SKM-1 treated with dmso at 0.1 percent for 144 hours (cell line): ENCODE measurements around the gene BEND3.
"Not testable (repeated sequence)": the region's sequence is repeated elsewhere in the genome, so short reads cannot be mapped to it uniquely, and the experiment has no call there.

ENCODE experiments used
- DNase-seq: peaks from one replicate; lab custom pipeline; 2025; ENCODE audit not compliant: unreplicated experiment; lab: John Stamatoyannopoulos, UW

BEND3 gene

GRCh38 chr6:107114926-107115694 lies at the start of gene BEND3:
Gene BEND3 (minus strand): TSS chr6:107115515. CDS start chr6:107099285, 16,230 bp downstream.
- DNase-seq = no peak

DNA sequence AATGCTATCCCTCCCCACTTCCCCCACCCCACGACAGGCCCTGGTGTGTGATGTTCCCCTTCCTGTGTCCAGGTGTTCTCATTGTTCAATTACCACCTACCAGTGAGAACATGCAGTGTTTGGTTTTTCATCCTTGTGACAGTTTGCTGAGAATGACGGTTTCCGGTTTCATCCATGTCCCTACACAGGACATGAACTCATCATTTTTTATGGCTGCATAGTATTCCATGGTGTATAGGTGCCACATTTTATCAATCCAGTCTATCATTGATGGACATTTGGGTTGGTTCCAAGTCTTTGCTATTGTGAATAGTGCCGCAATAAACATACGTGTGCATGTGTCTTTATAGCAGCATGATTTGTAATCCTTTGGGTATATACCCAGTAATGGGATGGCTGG lies 49.0 kb upstream of the BEND3 start:
- DNase-seq = not testable (repeated sequence)

DNA sequence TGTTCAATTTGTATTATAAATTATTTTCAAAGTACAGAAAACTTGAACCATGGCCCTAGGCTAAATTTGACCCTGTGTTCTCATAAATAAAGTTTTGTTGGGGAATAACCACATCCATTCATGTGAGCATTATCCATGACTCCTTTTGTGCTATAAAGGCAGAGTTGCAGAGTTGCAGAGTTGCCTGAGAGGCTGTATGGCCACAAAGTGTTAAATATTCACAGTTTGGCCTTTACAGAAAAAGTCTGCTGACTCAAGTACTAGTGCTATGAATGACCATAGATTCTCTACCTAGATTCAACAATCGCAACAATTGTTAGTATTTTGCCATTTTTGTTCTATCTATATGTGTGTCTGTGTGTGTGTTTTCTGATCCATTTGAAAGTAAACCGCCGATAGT lies 46.2 kb upstream of the BEND3 start:
- no peak for DNase-seq

DNA sequence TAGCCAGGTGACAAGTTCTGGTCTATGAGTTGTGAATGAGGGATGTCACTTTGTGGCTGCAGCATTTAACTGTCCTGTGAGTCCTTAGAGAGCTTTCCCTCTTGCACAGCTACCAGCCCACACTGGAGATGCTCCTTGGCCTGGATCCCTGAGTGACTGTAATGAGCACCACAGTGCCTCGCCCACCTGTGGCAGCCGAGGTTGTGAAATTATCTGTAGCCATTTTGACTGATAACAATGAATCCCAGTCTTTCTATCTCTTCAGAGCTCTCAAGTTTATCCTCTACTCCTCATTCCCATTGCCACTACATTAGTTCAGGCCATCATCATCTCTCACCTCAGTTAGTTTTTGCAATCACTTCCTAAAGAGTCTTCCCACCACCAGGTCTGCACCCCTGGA lies 41.3 kb upstream of the BEND3 start:
- no peak for DNase-seq

DNA sequence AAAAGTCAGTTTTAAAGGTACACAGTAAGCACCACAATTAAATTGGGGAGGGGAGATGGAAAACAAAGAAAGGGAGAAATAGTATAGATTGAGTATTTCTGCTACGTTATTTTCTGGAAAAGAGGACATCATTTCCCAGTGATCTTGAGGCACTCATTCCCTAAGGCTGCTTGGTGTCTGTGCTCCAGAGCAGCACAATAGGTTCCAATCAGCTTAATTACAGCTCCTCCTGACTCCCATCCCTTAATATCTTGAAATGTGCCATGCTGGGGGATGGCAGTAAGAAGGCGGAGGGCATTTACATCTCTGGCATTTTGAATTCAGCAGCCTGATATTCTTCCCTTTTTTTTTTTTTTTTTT lies 39.5 kb upstream of the BEND3 start:
- DNase-seq = no peak

GRCh38 chr6:107154131-107154800 lies 39.0 kb upstream of the BEND3 start:
- DNase-seq = no peak

GRCh38 chr6:107152638-107153430 lies 37.5 kb upstream of the BEND3 start:
- DNase-seq = no peak

DNA sequence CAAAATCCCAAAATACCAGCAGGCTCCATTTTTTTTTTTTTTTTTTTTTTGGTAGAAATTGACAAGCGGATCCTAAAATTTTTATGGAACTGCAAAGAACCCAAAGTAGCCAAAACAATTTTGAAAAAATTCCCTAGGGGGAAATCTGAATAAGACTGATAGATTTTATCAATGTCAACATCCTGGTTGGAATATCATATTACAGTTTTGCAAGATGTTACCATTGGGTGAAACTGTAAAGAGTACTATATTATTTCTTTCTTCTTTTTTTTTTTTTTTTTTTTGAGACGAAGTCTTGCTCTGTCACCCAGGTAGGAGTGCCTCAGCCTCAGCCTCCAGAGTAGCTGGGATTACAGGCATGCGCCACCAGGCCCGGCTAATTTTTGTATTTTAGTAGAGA lies 29.4 kb upstream of the BEND3 start:
- no peak for DNase-seq

DNA sequence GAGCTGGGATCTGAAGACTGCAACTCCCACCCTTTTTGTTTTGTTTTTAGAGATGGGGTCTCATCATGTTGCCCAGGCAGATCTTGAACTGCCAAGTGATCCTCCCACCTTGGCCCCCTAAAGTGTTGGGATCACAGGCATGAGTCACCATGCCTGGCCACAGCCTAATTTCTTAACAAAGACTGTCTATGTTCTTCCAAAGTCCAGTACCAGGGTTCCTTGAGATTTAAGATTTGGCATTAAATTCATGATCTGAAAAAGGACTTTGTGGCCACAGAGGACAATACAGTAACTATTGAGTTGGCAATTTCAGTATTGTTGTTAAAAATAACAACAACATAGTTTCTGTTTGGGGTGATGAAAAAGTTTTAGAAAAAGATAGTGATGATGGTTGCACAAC lies 28.7 kb upstream of the BEND3 start:
- DNase-seq = no peak

GRCh38 chr6:107140581-107140980 lies 25.3 kb upstream of the BEND3 start:
- no peak for DNase-seq

DNA sequence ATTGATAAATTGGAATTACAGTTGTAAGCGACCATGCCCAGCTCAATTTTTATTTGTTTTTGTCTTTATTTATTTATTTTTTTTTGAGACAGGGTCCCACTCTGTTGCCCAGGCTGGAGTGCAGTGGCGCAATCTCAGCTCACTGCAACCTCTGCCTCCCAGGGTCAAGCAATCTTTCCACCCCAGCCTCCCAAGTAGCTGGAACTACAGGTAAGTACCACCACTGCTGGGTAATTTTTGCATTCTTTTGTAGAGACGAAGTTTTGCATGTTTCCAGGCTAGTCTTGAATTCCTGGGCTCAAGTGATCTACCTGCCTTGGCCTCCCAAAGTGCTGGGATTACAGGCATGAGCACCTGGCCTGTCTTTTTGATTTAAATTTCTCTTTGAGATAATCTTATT lies 21.0 kb upstream of the BEND3 start:
- DNase-seq = not testable (repeated sequence)

- not testable (repeated sequence) for DNase-seq
These were observed 19.8 kb upstream of the BEND3 start for GRCh38 chr6:107135048-107135680.

- no peak for DNase-seq
These were observed 17.1 kb upstream of the BEND3 start for GRCh38 chr6:107132330-107132954.

- no peak for DNase-seq
These were observed 14.1 kb upstream of the BEND3 start for GRCh38 chr6:107129370-107129925.

- no peak for DNase-seq
These were observed 13.3 kb upstream of the BEND3 start for GRCh38 chr6:107128577-107128976.

DNA sequence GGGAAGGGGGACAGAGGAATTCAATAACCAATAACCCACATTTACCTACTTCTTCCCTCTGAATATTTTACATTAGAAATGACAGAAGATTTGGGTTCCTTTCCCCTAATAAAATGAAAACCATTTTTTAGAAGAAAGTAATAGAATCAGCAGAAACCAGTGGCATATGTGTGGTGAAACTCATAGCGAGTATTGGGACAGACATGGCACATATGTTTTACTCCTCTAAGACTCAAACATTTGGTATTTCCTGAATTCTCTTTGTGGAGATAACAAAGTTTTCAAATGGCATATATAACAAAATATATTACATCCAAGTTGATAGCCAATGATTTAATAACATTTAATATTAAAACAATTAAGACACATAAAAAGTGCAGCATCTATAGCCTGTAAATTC lies 12.9 kb upstream of the BEND3 start:
- DNase-seq = no peak

- DNase-seq = no peak
These were observed 10.5 kb upstream of the BEND3 start for GRCh38 chr6:107125771-107126170.

- DNase-seq = no peak
These were observed 9.6 kb upstream of the BEND3 start for GRCh38 chr6:107124934-107125348.

GRCh38 chr6:107123501-107123900 lies 8.2 kb upstream of the BEND3 start:
- DNase-seq = no peak

DNA sequence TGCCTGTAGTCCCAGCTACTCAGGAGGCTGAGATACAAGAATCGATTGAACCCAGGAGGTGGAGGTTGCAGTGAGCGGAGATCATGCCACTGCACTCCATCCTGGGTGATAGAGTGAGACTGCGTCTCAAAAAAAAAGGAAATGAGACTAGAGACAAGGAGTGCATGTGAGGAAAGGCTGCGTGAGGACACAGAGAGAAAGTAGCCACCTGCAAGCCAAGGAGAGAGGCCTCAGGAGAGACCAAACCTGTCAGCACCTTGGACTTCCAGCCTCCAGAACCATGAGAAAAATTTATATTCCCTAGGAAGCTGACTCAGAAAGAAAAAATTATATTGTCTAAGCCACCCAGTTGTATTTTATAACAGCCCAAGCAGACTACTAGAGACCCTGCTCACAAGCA lies 7.4 kb upstream of the BEND3 start:
- DNase-seq = no peak
